Measurements from ENCODE around the gene AMPD3.
A peak's percentile ranks its signal among the peaks of the same experiment; 100 is the strongest.

Gene AMPD3

DNA sequence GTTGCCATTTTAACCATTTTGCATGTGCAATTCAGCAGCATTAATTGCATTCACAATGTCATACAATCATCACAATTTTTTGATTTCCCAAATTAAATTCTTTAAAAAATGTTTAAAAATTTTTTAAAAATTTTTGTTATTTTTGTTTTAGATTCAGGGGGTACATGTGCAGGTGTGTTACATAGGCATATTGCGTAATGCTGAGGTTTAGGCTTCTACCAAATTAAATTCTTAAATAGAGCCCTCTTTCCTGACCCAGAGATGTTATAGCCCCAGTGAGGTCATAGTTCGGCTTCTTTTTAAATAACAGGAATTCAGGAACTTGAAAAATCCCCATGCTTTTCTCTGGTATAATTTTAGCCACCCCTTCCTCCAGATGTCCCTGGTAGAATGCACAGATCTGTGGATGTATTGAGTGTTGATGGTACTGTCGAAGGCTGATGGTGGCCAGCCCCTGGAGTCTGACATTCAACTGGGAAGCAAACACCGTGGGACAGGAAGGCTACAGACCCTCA lies 11.3 kb upstream of the AMPD3 start:
- FAIRE-seq (no peak), DNase-seq (ENCODE audit: insufficient read length, low spot score) (no peak)
- TF ChIP-seq SPI1 (IDR thresholded peaks at IDR 0.05; ENCODE audit: low read depth, low read length) (no peak), PAX5 (IDR thresholded peaks at IDR 0.05; ENCODE audit: insufficient read depth, low read length, severe bottlenecking) (no peak), TAF1 (IDR thresholded peaks at IDR 0.05; ENCODE audit: low read depth, low read length) (no peak), POLR2A (IDR thresholded peaks at IDR 0.05; ENCODE audit: low read depth, low read length) (no peak), POLR2AphosphoS5 (IDR thresholded peaks at IDR 0.05; ENCODE audit: low read depth, low read length) (no peak), POU2F2 (IDR thresholded peaks at IDR 0.05; ENCODE audit: low read depth, low read length) (no peak)

DNA sequence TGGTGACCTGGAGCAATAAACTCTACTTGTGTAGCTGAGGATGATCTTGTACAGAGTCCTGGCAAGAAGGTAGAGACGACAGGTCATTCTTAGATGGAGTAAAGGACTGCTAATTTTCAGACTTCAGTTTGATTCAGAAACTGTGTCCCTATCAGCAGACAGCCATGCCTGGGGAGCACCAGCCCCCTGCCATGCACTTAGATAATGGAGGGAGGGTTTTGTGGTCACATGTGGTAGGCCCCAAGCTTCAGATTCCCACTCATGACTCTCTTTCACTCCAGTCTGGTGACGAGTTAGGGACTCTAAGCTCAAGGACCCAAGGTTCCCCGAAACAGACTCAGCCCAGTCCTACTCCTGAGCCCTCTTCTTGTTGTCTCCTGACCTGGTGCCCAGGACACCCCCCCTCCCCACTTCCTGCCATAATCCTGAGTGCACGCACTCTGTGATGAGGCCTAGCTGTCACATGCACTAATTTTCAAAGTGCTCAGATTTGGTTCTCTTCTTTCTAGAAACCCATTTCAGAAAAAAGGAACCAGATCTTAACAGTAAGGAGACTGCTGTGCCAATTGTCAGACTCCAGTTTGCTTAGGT lies 10.2 kb upstream of the AMPD3 start:
- FAIRE-seq (no peak), DNase-seq (ENCODE audit: insufficient read length, low spot score) (no peak)
- TF ChIP-seq SPI1 (IDR thresholded peaks at IDR 0.05; ENCODE audit: low read depth, low read length) (no peak), POLR2A (IDR thresholded peaks at IDR 0.05; ENCODE audit: low read depth, low read length) (no peak), POLR2AphosphoS5 (IDR thresholded peaks at IDR 0.05; ENCODE audit: low read depth, low read length) (no peak), PAX5 (IDR thresholded peaks at IDR 0.05; ENCODE audit: insufficient read depth, low read length, severe bottlenecking) (no peak)

DNA sequence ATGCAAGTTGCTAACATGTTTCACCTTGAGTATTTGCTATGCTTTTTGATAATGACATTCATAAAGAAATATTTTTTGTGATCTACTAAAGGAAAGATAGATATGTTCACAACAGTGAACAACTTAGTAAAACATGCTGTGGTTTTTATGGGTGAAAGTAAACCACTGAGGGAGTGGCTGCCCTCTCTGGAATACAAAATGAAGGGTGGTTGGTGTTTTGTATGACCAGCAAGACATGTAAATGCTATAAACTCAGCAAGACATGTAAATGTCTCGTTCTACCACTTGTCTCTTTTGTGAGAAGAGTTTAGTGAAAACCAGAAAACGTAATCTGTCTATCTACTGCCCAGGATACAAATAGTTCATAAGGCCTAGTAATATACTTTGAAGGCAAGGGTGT lies 7.6 kb upstream of the AMPD3 start:
- no peak for DNase-seq (ENCODE audit: insufficient read length, low spot score)
- TF ChIP-seq POLR2A (IDR thresholded peaks at IDR 0.05; ENCODE audit: low read depth, low read length) (no peak), TAF1 (IDR thresholded peaks at IDR 0.05; ENCODE audit: low read depth, low read length) (no peak), PAX5 (IDR thresholded peaks at IDR 0.05; ENCODE audit: insufficient read depth, low read length, severe bottlenecking) (no peak), POU2F2 (IDR thresholded peaks at IDR 0.05; ENCODE audit: low read depth, low read length) (no peak), SPI1 (IDR thresholded peaks at IDR 0.05; ENCODE audit: low read depth, low read length) (no peak), POLR2AphosphoS5 (IDR thresholded peaks at IDR 0.05; ENCODE audit: low read depth, low read length) (no peak)
- FAIRE-seq, result no peak

DNA sequence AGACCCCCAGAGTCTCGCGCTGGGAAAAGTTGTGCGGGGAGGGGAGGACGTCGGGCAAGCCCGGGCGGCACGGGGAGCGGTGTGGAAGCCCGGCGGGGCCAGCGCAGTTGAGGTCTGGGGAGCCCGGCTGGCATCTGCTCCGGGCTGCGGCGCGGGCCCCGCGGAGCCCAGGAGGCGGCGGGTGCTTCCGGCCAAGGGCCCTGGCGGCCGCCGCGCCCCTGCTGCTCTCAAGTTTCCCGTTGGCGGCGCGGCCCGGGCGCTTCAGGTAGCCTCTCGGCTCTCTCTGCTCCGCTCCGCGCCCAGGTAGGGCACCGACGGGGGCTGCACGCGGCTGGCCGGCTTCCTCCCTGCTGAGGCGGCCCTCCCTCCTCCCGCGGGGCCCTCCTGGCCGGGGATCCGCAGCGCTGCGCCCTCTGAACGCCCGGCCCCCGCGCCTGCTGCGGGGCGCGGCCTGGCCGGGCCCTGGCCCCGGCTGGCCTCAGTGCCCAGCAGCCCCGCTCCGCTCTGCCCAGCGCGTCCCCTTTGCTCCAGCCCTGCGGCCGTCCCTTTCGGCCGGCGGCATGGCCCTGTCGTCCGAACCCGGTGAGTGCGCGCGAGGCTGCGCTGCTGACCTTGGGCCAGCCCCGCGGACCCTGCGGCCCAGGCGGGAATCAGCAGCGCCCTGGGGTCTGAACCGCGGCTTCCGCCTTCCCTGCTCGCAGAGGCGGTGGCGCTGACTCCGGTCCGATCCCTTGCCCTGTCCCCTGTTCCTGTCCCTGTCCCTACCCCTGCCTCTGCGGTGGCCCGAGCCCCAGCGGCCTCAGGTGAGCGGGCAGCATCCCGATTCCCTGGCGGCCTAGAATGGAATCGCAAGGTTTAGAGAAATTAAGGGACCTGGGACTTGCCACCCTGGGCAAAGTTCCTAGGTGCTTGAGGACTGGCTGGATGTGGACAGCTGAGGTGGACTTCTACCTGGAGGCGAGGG lies 4.3 kb upstream of the AMPD3 start:
- FAIRE-seq (peak; percentile 71), DNase-seq (ENCODE audit: insufficient read length, low spot score) (peak; percentile 42)
- TF ChIP-seq PAX5 (IDR thresholded peaks at IDR 0.05; ENCODE audit: insufficient read depth, low read length, severe bottlenecking) (no peak), POU2F2 (IDR thresholded peaks at IDR 0.05; ENCODE audit: low read depth, low read length) (no peak), SPI1 (IDR thresholded peaks at IDR 0.05; ENCODE audit: low read depth, low read length) (no peak), POLR2AphosphoS5 (IDR thresholded peaks at IDR 0.05; ENCODE audit: low read depth, low read length) (no peak), POLR2A (IDR thresholded peaks at IDR 0.05; ENCODE audit: low read depth, low read length) (no peak), TAF1 (IDR thresholded peaks at IDR 0.05; ENCODE audit: low read depth, low read length) (no peak)

DNA sequence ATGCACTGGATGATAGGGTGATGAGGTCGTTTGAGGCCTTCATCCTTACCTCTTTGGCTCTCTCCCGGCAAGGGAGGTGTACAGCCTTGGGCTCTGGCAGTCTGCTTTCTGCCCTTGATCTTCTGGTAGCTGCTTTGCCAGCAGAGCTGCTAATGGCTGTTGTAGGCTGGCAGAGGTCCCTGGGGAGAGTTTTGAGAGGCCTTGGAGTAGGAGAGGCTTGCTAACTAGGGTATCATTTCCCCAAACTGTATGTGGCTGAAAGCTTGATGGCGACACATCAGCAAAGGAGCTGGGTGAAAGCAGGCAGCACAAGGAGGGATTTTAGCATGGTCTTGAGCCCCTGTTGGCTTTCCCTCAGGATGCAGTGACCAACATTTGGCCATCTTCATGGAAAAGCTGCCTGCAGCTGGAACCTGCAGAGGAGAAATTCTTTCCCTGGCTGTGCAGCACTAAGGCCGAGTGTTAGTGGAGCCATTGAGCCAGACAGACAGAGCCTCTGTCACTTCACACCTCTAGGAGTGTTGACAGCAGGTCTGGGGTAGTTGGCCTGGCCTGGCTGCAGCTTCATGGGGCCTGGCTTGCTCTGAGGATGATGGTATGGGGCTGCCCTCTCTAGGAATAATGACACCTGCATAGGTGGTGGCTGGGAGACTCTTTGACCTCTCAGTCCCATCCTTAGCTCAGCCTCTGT lies 3.5 kb upstream of the AMPD3 start:
- no peak for DNase-seq (ENCODE audit: insufficient read length, low spot score)
- FAIRE-seq, result no peak
- peak; percentile 35; the same call in 1 of the 2 replicates for TF ChIP-seq SPI1 (IDR thresholded peaks at IDR 0.05; ENCODE audit: low read depth, low read length)
- TF ChIP-seq TAF1 (IDR thresholded peaks at IDR 0.05; ENCODE audit: low read depth, low read length), result no peak

DNA sequence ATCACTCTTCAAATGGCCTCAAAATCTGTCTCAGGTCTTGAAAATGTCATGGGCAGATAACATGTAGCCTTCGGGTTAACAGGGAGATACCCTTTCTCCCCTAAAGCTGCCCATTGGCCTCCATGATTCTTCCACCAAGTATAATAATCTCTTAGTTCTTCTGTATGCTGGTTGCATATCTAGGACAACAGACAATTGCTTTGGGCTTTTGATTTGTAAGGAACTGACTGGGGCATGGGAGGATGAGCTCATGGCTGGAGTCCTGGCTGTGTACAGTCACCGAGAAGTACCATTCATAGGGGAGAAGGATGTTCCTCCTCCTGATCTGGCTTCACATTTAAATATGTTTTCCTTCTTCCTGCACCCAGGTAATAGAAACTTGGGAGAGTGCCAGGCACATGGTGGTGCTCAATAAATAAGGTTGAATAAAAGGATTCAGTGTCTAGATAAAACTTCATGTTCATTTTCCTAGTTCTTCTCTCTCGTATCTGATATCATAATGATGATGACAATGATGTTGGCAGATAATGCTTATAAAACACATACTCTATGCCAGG lies 2.8 kb upstream of the AMPD3 start:
- TF ChIP-seq TAF1 (IDR thresholded peaks at IDR 0.05; ENCODE audit: low read depth, low read length) (no peak), SPI1 (IDR thresholded peaks at IDR 0.05; ENCODE audit: low read depth, low read length) (no peak), POU2F2 (IDR thresholded peaks at IDR 0.05; ENCODE audit: low read depth, low read length) (no peak), POLR2A (IDR thresholded peaks at IDR 0.05; ENCODE audit: low read depth, low read length) (no peak), POLR2AphosphoS5 (IDR thresholded peaks at IDR 0.05; ENCODE audit: low read depth, low read length) (no peak), PAX5 (IDR thresholded peaks at IDR 0.05; ENCODE audit: insufficient read depth, low read length, severe bottlenecking) (no peak)
- FAIRE-seq (no peak), DNase-seq (ENCODE audit: insufficient read length, low spot score) (no peak)

DNA sequence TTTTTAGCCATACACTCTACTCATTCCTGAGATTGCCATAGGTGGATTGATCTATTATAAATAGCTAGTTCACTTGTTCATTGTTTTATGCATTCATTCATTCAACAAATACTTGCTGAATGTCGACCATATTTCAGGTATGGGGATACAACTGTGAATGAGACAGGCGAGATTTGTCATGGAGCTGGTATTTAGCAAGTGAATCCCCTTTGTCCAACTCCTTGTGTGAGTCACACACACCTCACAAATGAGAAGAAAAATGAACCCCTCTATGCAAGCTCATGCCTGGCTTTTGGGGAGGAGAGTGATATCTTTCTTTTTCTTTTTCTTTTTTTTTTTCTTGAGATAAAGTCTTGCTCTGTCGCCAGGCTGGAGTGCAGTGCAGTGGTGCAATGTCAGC lies 1.8 kb upstream of the AMPD3 start:
- no peak for TF ChIP-seq POLR2A (IDR thresholded peaks at IDR 0.05; ENCODE audit: low read depth, low read length)
- no peak for TF ChIP-seq TAF1 (IDR thresholded peaks at IDR 0.05; ENCODE audit: low read depth, low read length)
- no peak for TF ChIP-seq SPI1 (IDR thresholded peaks at IDR 0.05; ENCODE audit: low read depth, low read length)
- no peak for TF ChIP-seq POLR2AphosphoS5 (IDR thresholded peaks at IDR 0.05; ENCODE audit: low read depth, low read length)
- no peak for TF ChIP-seq POU2F2 (IDR thresholded peaks at IDR 0.05; ENCODE audit: low read depth, low read length)
- TF ChIP-seq PAX5 (IDR thresholded peaks at IDR 0.05; ENCODE audit: insufficient read depth, low read length, severe bottlenecking), result no peak
- no peak for FAIRE-seq
- no peak for DNase-seq (ENCODE audit: insufficient read length, low spot score)

DNA sequence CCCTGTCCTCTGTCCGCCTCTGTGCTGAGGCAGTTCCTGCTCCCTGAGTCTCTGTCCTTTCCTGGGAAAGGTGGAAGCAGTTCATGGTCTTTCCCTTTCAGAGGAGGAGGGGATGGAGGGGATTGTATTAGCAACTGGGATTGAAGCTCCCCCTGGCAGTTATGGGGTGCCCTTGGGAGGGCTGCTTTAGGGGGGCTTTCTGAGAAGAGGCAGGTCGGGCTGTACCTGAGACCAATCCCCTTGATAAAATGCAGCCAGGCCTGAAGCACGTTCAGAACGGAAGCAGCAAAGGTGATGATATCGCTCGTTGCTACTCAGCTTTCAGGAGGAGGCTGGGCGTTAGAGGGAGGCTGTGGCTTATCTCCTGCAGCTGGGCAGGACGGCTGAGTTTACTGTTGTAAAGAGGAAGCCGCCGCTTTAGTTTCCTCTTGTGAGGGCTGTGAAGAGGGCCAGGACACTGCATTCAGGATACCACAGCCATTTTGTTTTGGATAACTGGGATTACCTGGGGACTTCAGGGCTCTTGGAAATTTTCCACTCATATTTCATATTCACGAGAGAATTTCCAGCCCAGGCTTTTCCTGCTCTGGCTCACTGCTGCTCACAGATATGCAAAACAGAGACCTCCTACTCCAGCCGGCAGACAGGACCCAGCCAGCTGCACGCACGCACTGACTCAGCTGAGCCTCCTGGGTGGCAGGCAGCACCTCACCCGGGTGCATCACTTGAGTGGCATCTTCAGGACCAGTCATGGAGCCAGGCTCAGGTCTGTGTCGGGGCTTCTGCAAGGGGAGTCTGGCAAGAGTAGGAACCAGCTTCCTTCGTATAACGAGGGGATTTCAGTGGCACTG lies 798 bp downstream of the AMPD3 start:
- DNase-seq (ENCODE audit: insufficient read length, low spot score) (peak; percentile 56), FAIRE-seq (peak; percentile 88)
- TF ChIP-seq SPI1 (IDR thresholded peaks at IDR 0.05; ENCODE audit: low read depth, low read length) (peak; percentile 78), TAF1 (IDR thresholded peaks at IDR 0.05; ENCODE audit: low read depth, low read length) (no peak; the same call in 1 of the 2 replicates), PAX5 (IDR thresholded peaks at IDR 0.05; ENCODE audit: insufficient read depth, low read length, severe bottlenecking) (no peak), POLR2A (IDR thresholded peaks at IDR 0.05; ENCODE audit: low read depth, low read length) (no peak; the same call in 1 of the 2 replicates), POU2F2 (IDR thresholded peaks at IDR 0.05; ENCODE audit: low read depth, low read length) (peak; percentile 90), POLR2AphosphoS5 (IDR thresholded peaks at IDR 0.05; ENCODE audit: low read depth, low read length) (peak; percentile 46; the same call in 1 of the 2 replicates)
